Mucosa of descending colon (tissue), 3 donors: ENCODE measurements around the gene RAB26. TPM values are rescaled to one million over a fixed set of nuclear protein-coding genes. Genes with fewer than 3 reads are reported as not detected.

Source experiments
- ATAC-seq: fragments of 200-7000 bp; cut with Tn5 transposase; one replicate; pipeline ENCODE4 v1.9.1; 2020; ENCODE audit warnings: mild to moderate bottlenecking, moderate library complexity
- DNase-seq, 3 donors: peaks; one replicate each; pipeline ENCODE4 v3.0.0-alpha.2; 2020
- H3K36me3 ChIP-seq: fragments of 200-600 bp; one replicate; pipeline ENCODE4 v1.8.0; 2021; ENCODE audit warnings: low read depth, mild to moderate bottlenecking
- H3K4me1 ChIP-seq: fragments of 200-600 bp; one replicate; pipeline ENCODE4 v1.8.0; 2021; ENCODE audit warnings: low read depth, mild to moderate bottlenecking
- H3K4me3 ChIP-seq: fragments of 200-600 bp; one replicate; pipeline ENCODE4 v1.8.0; 2021; ENCODE audit warnings: mild to moderate bottlenecking
- H3K9me3 ChIP-seq: fragments of 200-600 bp; one replicate; pipeline ENCODE4 v1.8.0; 2021; ENCODE audit warnings: mild to moderate bottlenecking
- intact Hi-C, 2 donors: fragments of 100-400 bp; cut with DNase I in 1 of 2; cut with micrococcal nuclease in 1 of 2; formaldehyde crosslinking; loops; one replicate each; pipeline versions ENCODE4 v1.11.0 to v1.11.1; 2022; cut with DNase I, micrococcal nuclease
- total RNA-seq, 3 donors: library from RNA; stranded (reverse); fragmentation: NEBNext Ultra II Directional in 2 of 3; extraction: Animal tissue kit (Norgen Biotek cat#: 25700) in 2 of 3; gene quantifications; one replicate each; pipeline versions ENCODE4 v1.2.1 to v1.2.4, GENCODE V29; 2021 to 2023
- TF ChIP-seq, protein P1 (sequence below): fragments of 200-600 bp; IDR thresholded peaks from one replicate; pipeline ENCODE4 v1.8.0; 2022; ENCODE audit warnings: antibody characterized with exemption, mild to moderate bottlenecking
- donor health status: DM: no; HTN: no; CAD: no; lungs with moderate emphysema.
- donor health status: DM: no; HTN: no; CAD: no.
- donor health status: DM: no; HTN: yes; CAD: no.

Gene RAB26
- total RNA-seq, 3 donors from 2014 or later, result 3.8 to 28.3 (median 15.7) TPM

DNA sequence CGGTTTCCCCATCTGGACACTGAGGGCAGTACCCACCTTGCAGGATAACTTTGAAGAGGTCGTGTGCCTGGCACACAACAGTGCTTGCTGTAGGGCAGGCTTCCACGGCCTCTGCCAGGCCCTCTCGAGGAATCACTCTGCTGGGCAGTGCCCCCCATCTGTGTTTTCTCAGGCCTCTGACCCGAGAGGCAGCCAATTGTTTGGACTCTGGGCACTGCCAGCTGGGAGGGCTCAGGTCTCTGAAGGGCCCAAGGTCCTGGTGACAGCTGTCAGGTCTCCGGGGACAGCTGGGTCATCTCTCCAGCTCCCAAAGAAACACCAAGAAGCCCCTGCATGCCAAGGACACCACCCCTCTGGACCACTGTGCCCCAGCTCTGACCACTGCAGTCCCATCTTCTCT lies 1.0 kb upstream of the RAB26 start:
- DNase-seq (no peak), ATAC-seq (no peak)
- TF ChIP-seq, protein P1, sequence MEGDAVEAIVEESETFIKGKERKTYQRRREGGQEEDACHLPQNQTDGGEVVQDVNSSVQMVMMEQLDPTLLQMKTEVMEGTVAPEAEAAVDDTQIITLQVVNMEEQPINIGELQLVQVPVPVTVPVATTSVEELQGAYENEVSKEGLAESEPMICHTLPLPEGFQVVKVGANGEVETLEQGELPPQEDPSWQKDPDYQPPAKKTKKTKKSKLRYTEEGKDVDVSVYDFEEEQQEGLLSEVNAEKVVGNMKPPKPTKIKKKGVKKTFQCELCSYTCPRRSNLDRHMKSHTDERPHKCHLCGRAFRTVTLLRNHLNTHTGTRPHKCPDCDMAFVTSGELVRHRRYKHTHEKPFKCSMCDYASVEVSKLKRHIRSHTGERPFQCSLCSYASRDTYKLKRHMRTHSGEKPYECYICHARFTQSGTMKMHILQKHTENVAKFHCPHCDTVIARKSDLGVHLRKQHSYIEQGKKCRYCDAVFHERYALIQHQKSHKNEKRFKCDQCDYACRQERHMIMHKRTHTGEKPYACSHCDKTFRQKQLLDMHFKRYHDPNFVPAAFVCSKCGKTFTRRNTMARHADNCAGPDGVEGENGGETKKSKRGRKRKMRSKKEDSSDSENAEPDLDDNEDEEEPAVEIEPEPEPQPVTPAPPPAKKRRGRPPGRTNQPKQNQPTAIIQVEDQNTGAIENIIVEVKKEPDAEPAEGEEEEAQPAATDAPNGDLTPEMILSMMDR, result no peak
- no peak overlapping the region for H3K4me3 ChIP-seq
- intact Hi-C loops, result loop anchor here in 1 of 2 donors (10.0 kb wide), 1 partner anchor 123 kb away; the partner anchor contains the start of gene NHERF2
- no peaks in the 10 kb centered on the region for H3K36me3 ChIP-seq
- no peaks in the 10 kb centered on the region for H3K9me3 ChIP-seq
- H3K4me1 ChIP-seq, result peaks cover 35% of the 10 kb centered on the region

DNA sequence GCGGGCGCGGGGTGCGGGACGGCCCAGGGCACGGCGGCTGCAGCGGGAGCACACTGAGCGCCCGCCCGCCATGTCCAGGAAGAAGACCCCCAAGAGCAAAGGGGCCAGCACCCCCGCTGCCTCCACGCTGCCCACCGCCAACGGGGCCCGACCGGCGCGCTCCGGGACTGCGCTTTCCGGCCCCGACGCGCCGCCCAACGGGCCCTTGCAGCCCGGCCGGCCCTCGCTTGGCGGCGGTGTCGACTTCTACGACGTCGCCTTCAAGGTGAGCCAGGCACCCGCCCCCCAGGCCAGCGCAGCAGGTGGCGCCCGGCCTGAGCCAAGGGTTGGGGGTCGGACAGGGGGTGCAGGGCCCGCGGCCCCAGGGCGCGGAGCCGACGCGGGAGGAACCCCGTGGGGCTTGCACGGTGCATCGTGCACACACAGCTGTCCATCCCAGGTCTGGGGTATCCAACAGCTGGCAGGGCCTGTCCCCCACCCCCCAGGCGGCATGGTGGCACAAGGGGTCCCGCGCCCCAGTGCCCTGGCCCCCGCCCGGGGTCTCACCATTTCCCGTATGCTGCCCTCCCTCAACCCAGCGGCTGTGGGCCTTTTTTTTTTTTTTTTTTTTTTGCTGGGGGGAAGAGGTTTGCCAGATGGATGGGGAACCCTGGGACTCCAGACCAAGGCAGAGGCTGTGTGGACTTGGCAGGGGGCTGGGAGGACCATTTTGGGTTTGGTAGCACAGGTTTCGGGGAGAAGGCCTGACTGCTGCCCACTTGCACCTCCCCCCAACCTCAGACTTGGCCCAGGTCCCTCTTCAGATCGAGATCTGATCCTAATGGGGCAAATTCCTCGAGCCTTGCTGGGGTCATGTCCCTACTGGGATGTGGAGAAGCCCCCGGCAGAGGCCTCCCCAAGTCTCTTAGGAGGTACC lies 547 bp downstream of the RAB26 start:
- ATAC-seq (peak; percentile 2), DNase-seq (peak; percentile 18 to 68 (median 68))
- Histone ChIP-seq H3K4me3 (no peak overlapping the region), H3K36me3 (no peaks in the 10 kb centered on the region), H3K9me3 (no peaks in the 10 kb centered on the region), H3K4me1 (peaks cover 51% of the 10 kb centered on the region)
- intact Hi-C loops, result loop anchor here in 1 of 2 donors (10.0 kb wide), 1 partner anchor 124 kb away; the partner anchor contains the start of gene NHERF2
- TF ChIP-seq, protein P1, result no peak

DNA sequence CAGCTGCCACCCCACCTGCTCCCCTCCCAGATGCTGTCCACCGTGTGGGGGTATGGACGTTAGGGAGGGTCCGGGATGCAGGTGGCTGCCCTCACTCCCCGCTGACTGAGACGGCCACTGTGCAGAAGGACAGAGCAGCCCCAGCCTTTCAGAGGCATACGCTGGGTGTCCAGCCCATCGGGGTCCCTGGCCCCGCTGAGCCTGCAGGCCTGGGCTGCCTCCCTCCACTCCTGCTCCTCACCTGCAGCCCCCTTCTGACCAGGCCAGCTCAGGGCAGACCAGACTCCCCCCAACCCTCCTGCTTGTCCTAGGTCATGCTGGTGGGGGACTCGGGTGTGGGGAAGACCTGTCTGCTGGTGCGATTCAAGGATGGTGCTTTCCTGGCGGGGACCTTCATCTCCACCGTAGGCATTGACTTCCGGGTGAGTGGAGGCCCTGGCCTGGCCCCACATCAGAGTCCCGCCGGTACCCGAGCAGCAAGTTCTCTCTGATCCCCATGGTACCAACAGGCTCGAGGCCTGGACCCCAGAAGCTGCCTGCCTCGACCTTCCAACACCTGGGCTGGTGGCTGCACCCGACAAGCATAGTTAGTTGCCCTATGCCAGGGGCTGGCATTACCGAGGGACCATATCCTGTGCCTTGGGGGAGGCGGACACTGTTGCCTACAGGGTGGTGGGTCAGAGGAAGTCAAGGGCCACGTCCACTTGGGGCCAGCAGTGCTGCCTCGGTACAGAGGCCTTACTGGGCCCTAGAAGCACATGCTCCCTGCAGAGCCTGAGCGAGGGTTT lies 1.4 kb downstream of the RAB26 start:
- DNase-seq (peak in 2 of 3 donors; percentile 49 to 59), ATAC-seq (no peak)
- TF ChIP-seq, protein P1, result no peak
- intact Hi-C loops, result loop anchor here (10.0 kb wide), 1 partner anchor 125 kb away; the partner anchor contains the start of gene NHERF2 (in 2 of the 2)
- no peaks in the 10 kb centered on the region for H3K9me3 ChIP-seq
- H3K36me3 ChIP-seq, result no peaks in the 10 kb centered on the region
- peaks cover 56% of the 10 kb centered on the region for H3K4me1 ChIP-seq
- H3K4me3 ChIP-seq, result no peak overlapping the region

DNA sequence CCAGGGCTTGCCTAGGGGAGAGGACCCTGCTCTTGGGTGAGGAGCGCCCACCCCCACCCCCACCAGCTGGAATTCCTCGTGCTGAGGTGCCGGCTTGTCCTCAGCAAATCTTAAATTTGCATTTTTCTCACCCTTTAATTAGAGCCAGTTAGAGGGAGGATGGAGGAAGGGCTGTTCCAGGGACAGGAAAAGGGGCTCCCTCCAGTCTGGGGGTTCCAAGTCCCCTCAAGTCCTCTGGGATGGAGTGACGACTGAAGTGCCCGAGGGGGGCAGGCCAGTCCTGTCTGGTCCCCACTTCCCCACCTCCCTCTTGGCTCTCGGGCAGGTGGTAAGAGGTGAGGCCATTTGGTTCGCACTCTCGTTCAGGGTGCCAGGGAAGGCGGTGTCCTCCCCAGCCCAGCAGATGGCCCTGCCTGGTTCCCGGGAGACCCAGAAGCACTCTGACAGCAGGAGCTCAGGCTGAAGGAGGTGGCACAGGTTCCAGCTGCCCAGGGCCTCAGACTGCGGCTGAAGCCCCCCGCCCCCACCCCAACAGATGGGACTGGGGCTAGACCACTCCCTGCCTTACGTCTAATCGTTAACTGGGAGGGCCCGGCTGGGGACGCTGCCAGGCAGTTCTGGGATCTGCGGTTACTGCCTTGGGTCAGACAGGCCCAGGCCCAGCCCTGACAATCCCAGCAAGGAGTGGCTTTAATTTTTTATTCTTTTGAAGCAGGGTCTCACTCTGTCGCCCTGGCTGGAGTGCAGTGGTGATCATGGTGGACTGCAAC lies 2.2 kb downstream of the RAB26 start:
- peaks cover 4% of the 10 kb centered on the region for H3K36me3 ChIP-seq
- DNase-seq (peak; percentile 57 to 83 (median 70)), ATAC-seq (peak; percentile 1)
- TF ChIP-seq, protein P1, result no peak
- H3K9me3 ChIP-seq, result no peaks in the 10 kb centered on the region
- no peak overlapping the region for H3K4me3 ChIP-seq
- intact Hi-C loops, result loop anchor here in 1 of 2 donors (10.0 kb wide), 1 partner anchor 126 kb away; the partner anchor contains the start of gene NHERF2
- peaks cover 56% of the 10 kb centered on the region for H3K4me1 ChIP-seq
